ENCODE results near the gene ATP1A2.

DNA sequence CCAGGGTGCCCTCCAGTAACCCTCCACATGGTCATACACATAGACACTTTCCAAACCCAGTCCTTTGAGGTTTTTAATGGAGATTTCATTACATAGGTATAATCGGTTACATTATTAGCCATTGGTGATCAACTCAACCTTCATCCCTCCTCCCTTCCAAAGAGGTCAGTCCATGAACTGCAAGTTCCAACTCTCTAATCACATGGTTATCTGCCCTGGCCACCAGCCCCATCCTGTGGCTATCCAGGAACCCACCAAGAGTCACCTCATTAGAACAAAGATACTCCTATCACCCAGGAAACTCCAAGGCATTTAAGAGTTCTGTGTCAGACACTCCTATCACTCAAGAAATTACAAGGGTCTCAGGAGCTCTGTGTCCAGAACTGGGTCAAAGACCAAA, 48.1 kb downstream of the ATP1A2 start:
- no peak for TF ChIP-seq EZH2 (IDR thresholded peaks at IDR 0.05; ENCODE audit: borderline replicate concordance, low read length)
- TF ChIP-seq, protein P1, sequence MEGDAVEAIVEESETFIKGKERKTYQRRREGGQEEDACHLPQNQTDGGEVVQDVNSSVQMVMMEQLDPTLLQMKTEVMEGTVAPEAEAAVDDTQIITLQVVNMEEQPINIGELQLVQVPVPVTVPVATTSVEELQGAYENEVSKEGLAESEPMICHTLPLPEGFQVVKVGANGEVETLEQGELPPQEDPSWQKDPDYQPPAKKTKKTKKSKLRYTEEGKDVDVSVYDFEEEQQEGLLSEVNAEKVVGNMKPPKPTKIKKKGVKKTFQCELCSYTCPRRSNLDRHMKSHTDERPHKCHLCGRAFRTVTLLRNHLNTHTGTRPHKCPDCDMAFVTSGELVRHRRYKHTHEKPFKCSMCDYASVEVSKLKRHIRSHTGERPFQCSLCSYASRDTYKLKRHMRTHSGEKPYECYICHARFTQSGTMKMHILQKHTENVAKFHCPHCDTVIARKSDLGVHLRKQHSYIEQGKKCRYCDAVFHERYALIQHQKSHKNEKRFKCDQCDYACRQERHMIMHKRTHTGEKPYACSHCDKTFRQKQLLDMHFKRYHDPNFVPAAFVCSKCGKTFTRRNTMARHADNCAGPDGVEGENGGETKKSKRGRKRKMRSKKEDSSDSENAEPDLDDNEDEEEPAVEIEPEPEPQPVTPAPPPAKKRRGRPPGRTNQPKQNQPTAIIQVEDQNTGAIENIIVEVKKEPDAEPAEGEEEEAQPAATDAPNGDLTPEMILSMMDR (IDR thresholded peaks at IDR 0.05; ENCODE audit: low read length) = no peak
